HepG2 (cell line): ENCODE results near the gene SGMS1.

Source experiments
- CBX2 ChIP-seq, 2 experiments: fragments of 200-600 bp in 1 of 2; sonication (generic); formaldehyde crosslinking in 1 of 2; IDR thresholded peaks; 2 replicates each; pipeline versions ENCODE4 v1.7.0 to v1.8.1; 2018 to 2022; ENCODE audit warnings: low read depth in 2 of 2, low read length in 1 of 2, mild to moderate bottlenecking in 1 of 2, missing genetic modification reagents in 1 of 2
- CEBPZ ChIP-seq: IDR thresholded peaks from 2 replicates; pipeline ENCODE4 v1.6.1; 2012; ENCODE audit warnings: low read length, improper control_type of control experiment
- CENPX ChIP-seq: sonication (generic); formaldehyde crosslinking; IDR thresholded peaks from 2 replicates; pipeline ENCODE4 v1.9.0; 2021; ENCODE audit warnings: mild to moderate bottlenecking, missing genetic modification reagents, moderate library complexity
- ESRRA ChIP-seq: sonication (generic); formaldehyde crosslinking; IDR thresholded peaks from 2 replicates; pipeline ENCODE4 v1.5.1; 2020; ENCODE audit warnings: mild to moderate bottlenecking, low read depth, missing genetic modification reagents
- KDM5A ChIP-seq: fragments of 200-600 bp; sonication (generic); IDR thresholded peaks from 2 replicates; pipeline ENCODE4 v1.7.0; 2018; ENCODE audit warnings: antibody characterized with exemption, mild to moderate bottlenecking, low read length, borderline replicate concordance
- PRDM15 ChIP-seq: sonication (generic); formaldehyde crosslinking; IDR thresholded peaks from 2 replicates; pipeline ENCODE4 v1.4.0; 2020; ENCODE audit warnings: missing genetic modification reagents
- ZC3H4 ChIP-seq: sonication (generic); formaldehyde crosslinking; IDR thresholded peaks from 2 replicates; pipeline ENCODE4 v1.4.0; 2020; ENCODE audit warnings: missing genetic modification reagents, borderline replicate concordance
- ZNF317 ChIP-seq: sonication (generic); formaldehyde crosslinking; IDR thresholded peaks from 2 replicates; pipeline ENCODE4 v1.5.0; 2020; ENCODE audit warnings: mild to moderate bottlenecking, missing genetic modification reagents
- ZNF576 ChIP-seq: sonication (generic); formaldehyde crosslinking; IDR thresholded peaks from 2 replicates; pipeline ENCODE4 v1.4.0; 2020; ENCODE audit warnings: mild to moderate bottlenecking, missing genetic modification reagents

- no peak for TF ChIP-seq KDM5A
- no peak for TF ChIP-seq CBX2 (IDR thresholded peaks at IDR 0.05; ENCODE audit: low read depth, low read length)
- TF ChIP-seq CBX2 (CRISPR knock-in tag; IDR thresholded peaks at IDR 0.05; ENCODE audit: low read depth), result no peak
- TF ChIP-seq ZC3H4, result no peak
- TF ChIP-seq PRDM15 (CRISPR knock-in tag), result no peak
- TF ChIP-seq ZNF317 (CRISPR knock-in tag), result no peak
- no peak for TF ChIP-seq CEBPZ
- TF ChIP-seq ZNF576 (CRISPR knock-in tag), result no peak
- no peak for TF ChIP-seq CENPX (CRISPR knock-in tag)
- TF ChIP-seq ESRRA, result no peak
These were observed 176.1 kb downstream of the SGMS1 start for GRCh38 chr10:50447691-50448090.
